Activated naive CD8-positive, alpha-beta T cell (primary cell): ENCODE data around the gene SETBP1.

Source experiments
- H3K27ac Mint-ChIP-seq: one replicate; pipeline ENCODE4 v1.8.0; 2021; ENCODE audit warnings: mixed read lengths
- H3K27me3 Mint-ChIP-seq: one replicate; pipeline ENCODE4 v1.8.0; 2021; ENCODE audit warnings: mixed read lengths
- H3K36me3 Mint-ChIP-seq: one replicate; pipeline ENCODE4 v1.8.0; 2021; ENCODE audit warnings: mixed read lengths
- H3K4me1 Mint-ChIP-seq: one replicate; pipeline ENCODE4 v1.8.0; 2021; ENCODE audit warnings: low read depth, mixed read lengths
- H3K4me3 Mint-ChIP-seq: one replicate; pipeline ENCODE4 v1.8.0; 2021; ENCODE audit warnings: mild to moderate bottlenecking, mixed read lengths
- H3K9me3 Mint-ChIP-seq: one replicate; pipeline ENCODE4 v1.8.0; 2021; ENCODE audit warnings: low read depth, mixed read lengths

The SETBP1 gene

GRCh38 chr18:45110577-45111501, 430.2 kb downstream of the SETBP1 start:
- Mint-ChIP-seq H3K9me3 (no peaks in the 10 kb centered on the region), H3K27ac (no peak overlapping the region), H3K36me3 (no peaks in the 10 kb centered on the region), H3K27me3 (no peaks in the 10 kb centered on the region), H3K4me3 (no peak overlapping the region), H3K4me1 (no peaks in the 10 kb centered on the region)

GRCh38 chr18:45111502-45111848, 430.8 kb downstream of the SETBP1 start:
- Mint-ChIP-seq H3K4me1 (no peaks in the 10 kb centered on the region), H3K4me3 (no peak overlapping the region), H3K36me3 (no peaks in the 10 kb centered on the region), H3K27ac (no peak overlapping the region), H3K9me3 (no peaks in the 10 kb centered on the region), H3K27me3 (no peaks in the 10 kb centered on the region)

- Mint-ChIP-seq H3K4me1 (no peaks in the 10 kb centered on the region), H3K9me3 (no peaks in the 10 kb centered on the region), H3K4me3 (no peak overlapping the region), H3K27ac (no peak overlapping the region), H3K36me3 (no peaks in the 10 kb centered on the region), H3K27me3 (no peaks in the 10 kb centered on the region)
Measured at GRCh38 chr18:45112682-45113081, 432.0 kb downstream of the SETBP1 start.

DNA sequence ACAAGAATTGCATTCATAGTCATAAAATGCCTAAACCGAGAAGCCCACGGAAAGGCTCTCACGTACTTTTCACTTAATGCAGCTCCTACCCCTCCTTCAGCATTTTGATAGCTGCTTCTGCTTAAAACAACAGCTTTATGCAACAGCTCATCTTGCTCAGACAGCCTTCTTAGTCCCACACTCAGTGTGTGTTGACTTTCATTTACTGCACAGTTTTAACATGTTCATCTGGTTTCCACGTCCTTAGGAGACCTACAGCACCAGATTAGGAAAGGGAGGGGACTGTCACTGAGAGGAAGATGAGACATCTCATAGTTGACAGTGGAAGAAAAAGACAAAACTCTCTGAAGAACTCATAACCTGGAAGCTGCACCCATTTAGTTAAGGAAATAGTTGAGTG, 435.4 kb downstream of the SETBP1 start:
- Mint-ChIP-seq H3K36me3 (no peaks in the 10 kb centered on the region), H3K27me3 (no peaks in the 10 kb centered on the region), H3K4me1 (no peaks in the 10 kb centered on the region), H3K27ac (no peak overlapping the region), H3K9me3 (no peaks in the 10 kb centered on the region), H3K4me3 (no peak overlapping the region)
